C4-2B (cell line): Measurements from ENCODE around the gene PARP12.

ENCODE experiments used
- CTCF ChIP-seq: fragments of 450-650 bp; conservative IDR thresholded peaks from 2 replicates; pipeline ENCODE4 v1.5.1; 2017; ENCODE audit warnings: mild to moderate bottlenecking
- ZFX ChIP-seq: fragments of 450-650 bp; IDR thresholded peaks from 2 replicates; pipeline ENCODE4 v1.6.1; 2017

DNA sequence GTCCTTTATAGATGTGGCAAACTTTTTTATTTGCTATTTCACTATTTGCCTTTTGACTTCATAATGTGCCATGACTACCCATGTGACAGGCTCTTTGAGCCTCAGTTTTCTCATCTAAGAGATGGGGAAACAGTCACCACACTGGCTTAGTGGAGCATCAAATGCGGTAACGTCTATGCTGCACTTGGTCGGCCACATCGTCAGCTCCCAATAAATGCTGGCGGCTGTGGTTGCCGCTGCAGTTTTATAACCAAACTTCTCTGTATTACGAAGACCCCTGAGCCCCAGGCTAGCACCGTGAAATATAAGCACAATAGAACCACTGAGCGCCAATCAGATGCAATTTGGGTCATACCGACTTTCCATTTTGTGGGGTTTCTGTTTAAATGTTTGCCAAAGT is 56.2 kb downstream of the PARP12 start:
- no peak for TF ChIP-seq CTCF
- no peak for TF ChIP-seq ZFX
